GM23338 (cell line): Measurements from ENCODE around the gene MFSD6L. TPM values are rescaled to one million over a fixed set of nuclear protein-coding genes. Genes with fewer than 3 reads are reported as not detected.

Source experiments
- ATAC-seq: fragments of 200-7000 bp; cut with Tn5 transposase; 3 replicates; pipeline ENCODE4 v1.9.1; 2020
- DNase-seq: peaks from one replicate; pipeline ENCODE4 v3.0.0-alpha.2; 2015; ENCODE audit warnings: low spot score
- H2AFZ ChIP-seq: fragments of 200-600 bp; sonication (generic); 2 replicates; pipeline ENCODE4 v1.8.0; 2016; ENCODE audit warnings: antibody characterized with exemption, mild to moderate bottlenecking, moderate library complexity
- H3F3A ChIP-seq: fragments of 200-600 bp; sonication (generic); replicated peaks from 2 replicates; pipeline ENCODE4 v1.8.0; 2017; ENCODE audit warnings: antibody characterized with exemption, mixed run types, low read depth
- H3K27ac ChIP-seq: fragments of 200-600 bp; sonication (generic); 2 replicates; pipeline ENCODE4 v1.6.1; 2016; ENCODE audit warnings: low read depth
- H3K27me3 ChIP-seq: fragments of 200-600 bp; sonication (generic); 2 replicates; pipeline ENCODE4 v1.8.0; 2016; ENCODE audit warnings: mild to moderate bottlenecking, mixed run types, moderate library complexity; ENCODE audit not compliant: insufficient read depth
- H3K36me3 ChIP-seq: fragments of 200-600 bp; sonication (generic); 2 replicates; pipeline ENCODE4 v1.8.0; 2016; ENCODE audit warnings: mild to moderate bottlenecking; ENCODE audit not compliant: insufficient read depth
- H3K4me1 ChIP-seq: fragments of 200-600 bp; sonication (generic); 2 replicates; pipeline ENCODE4 v1.8.0; 2016; ENCODE audit warnings: mild to moderate bottlenecking, moderate library complexity; ENCODE audit not compliant: insufficient read depth
- H3K4me2 ChIP-seq: fragments of 200-600 bp; sonication (generic); 2 replicates; pipeline ENCODE4 v1.7.1; 2017; ENCODE audit warnings: mixed run types
- H3K4me3 ChIP-seq: fragments of 200-600 bp; sonication (generic); 2 replicates; pipeline ENCODE4 v1.6.1; 2016; ENCODE audit warnings: mixed run types
- H3K79me2 ChIP-seq: fragments of 200-600 bp; sonication (generic); replicated peaks from 2 replicates; pipeline ENCODE4 v1.8.0; 2017; ENCODE audit warnings: mild to moderate bottlenecking; ENCODE audit not compliant: insufficient read depth
- H3K9me2 ChIP-seq: fragments of 200-600 bp; sonication (generic); 2 replicates; pipeline ENCODE4 v1.8.0; 2017; ENCODE audit not compliant: insufficient read depth
- H4K20me1 ChIP-seq: fragments of 200-600 bp; sonication (generic); replicated peaks from 2 replicates; pipeline ENCODE4 v1.8.0; 2017; ENCODE audit warnings: mild to moderate bottlenecking; ENCODE audit not compliant: insufficient read depth
- H3K27ac Mint-ChIP-seq: 2 replicates; pipeline ENCODE4 v1.8.0; 2020; ENCODE audit warnings: inconsistent platforms, mild to moderate bottlenecking, moderate library complexity, mixed read lengths
- H3K27me3 Mint-ChIP-seq: 3 replicates; pipeline ENCODE4 v1.8.0; 2022; ENCODE audit warnings: low read depth, mild to moderate bottlenecking, moderate library complexity, mixed read lengths, inconsistent platforms; ENCODE audit not compliant: insufficient read depth, poor library complexity
- H3K36me3 Mint-ChIP-seq: 3 replicates; pipeline ENCODE4 v1.8.0; 2021; ENCODE audit warnings: low read depth, mild to moderate bottlenecking, inconsistent platforms, moderate library complexity, mixed read lengths
- H3K4me1 Mint-ChIP-seq: 3 replicates; pipeline ENCODE4 v1.8.0; 2020; ENCODE audit warnings: mild to moderate bottlenecking, inconsistent platforms, mixed read lengths
- H3K4me3 Mint-ChIP-seq: 3 replicates; pipeline ENCODE4 v1.8.0; 2021; ENCODE audit warnings: moderate library complexity, mild to moderate bottlenecking, inconsistent platforms, mixed read lengths
- H3K9me3 Mint-ChIP-seq: 3 replicates; pipeline ENCODE4 v1.8.0; 2020; ENCODE audit warnings: moderate library complexity, mild to moderate bottlenecking, inconsistent platforms, mixed read lengths
- CREB1 ChIP-seq: fragments of 250-450 bp; sonication (Bioruptor Pico); IDR thresholded peaks from 2 replicates; pipeline ENCODE4 v1.5.0; 2020; ENCODE audit warnings: low read depth, mild to moderate bottlenecking, moderate library complexity
- EZH2 ChIP-seq: fragments of 200-600 bp; sonication (generic); IDR thresholded peaks from one replicate; pipeline ENCODE4 v1.8.0; 2017; ENCODE audit warnings: antibody characterized with exemption, mild to moderate bottlenecking, low read depth; ENCODE audit not compliant: unreplicated experiment
- EZH2phosphoT487 ChIP-seq: fragments of 200-600 bp; sonication (generic); IDR thresholded peaks from one replicate; pipeline ENCODE4 v1.8.1; 2018; ENCODE audit warnings: antibody characterized with exemption; ENCODE audit not compliant: unreplicated experiment
- JUNB ChIP-seq: IDR thresholded peaks from one replicate; pipeline ENCODE4 v1.6.1; 2016; ENCODE audit warnings: antibody characterized with exemption; ENCODE audit not compliant: unreplicated experiment
- NANOG ChIP-seq: IDR thresholded peaks from 2 replicates; pipeline ENCODE4 v1.6.1; 2016; ENCODE audit warnings: antibody characterized with exemption, borderline replicate concordance
- POLR2AphosphoS5 ChIP-seq: IDR thresholded peaks from 2 replicates; pipeline ENCODE4 v1.6.1; 2016; ENCODE audit warnings: antibody characterized with exemption, low read depth
- STAT1 ChIP-seq: IDR thresholded peaks from one replicate; pipeline ENCODE4 v1.6.1; 2016; ENCODE audit warnings: antibody characterized with exemption; ENCODE audit not compliant: unreplicated experiment
- ZNF114 ChIP-seq: fragments of 250-450 bp; sonication (Bioruptor Pico); IDR thresholded peaks from 2 replicates; pipeline ENCODE4 v1.5.0; 2020; ENCODE audit warnings: mild to moderate bottlenecking, moderate library complexity
- ZNF331 ChIP-seq: fragments of 250-450 bp; sonication (Bioruptor Pico); IDR thresholded peaks from 2 replicates; pipeline ENCODE4 v1.5.0; 2020; ENCODE audit warnings: low read depth, mild to moderate bottlenecking, moderate library complexity
- polyA plus RNA-seq: library from polyadenylated mRNA; unstranded; fragments of >200 nt; fragmentation: Nextera tagmentation; extraction: Ambion mirVana; gene quantifications from 2 replicates; pipeline ENCODE4 v1.2.1, GENCODE V29; 2016
- total RNA-seq: library from RNA; depleted of rRNA; stranded (reverse); fragments of >200 nt; shearing (Covaris generic); gene quantifications from 2 replicates; pipeline ENCODE4 v1.2.3, GENCODE V29; 2014
- TF ChIP-seq, protein P1 (sequence below), 2 experiments: fragments of 200-600 bp in 1 of 2; sonication (generic) in 1 of 2; conservative IDR thresholded peaks; 2 replicates each; pipeline versions ENCODE4 v1.5.1 to v1.6.1; 2016 to 2017; ENCODE audit warnings: antibody characterized with exemption in 2 of 2, low read depth in 2 of 2, mild to moderate bottlenecking in 2 of 2, moderate library complexity in 1 of 2
- TF ChIP-seq, protein P2 (sequence below): IDR thresholded peaks from one replicate; pipeline ENCODE4 v1.6.1; 2018; ENCODE audit warnings: antibody characterized with exemption; ENCODE audit not compliant: unreplicated experiment
- TF ChIP-seq, protein P3 (sequence below): fragments of 250-450 bp; sonication (Bioruptor Pico); IDR thresholded peaks from 2 replicates; pipeline ENCODE4 v1.5.0; 2020; ENCODE audit warnings: mild to moderate bottlenecking, moderate library complexity
- TF ChIP-seq, protein P4 (sequence below): IDR thresholded peaks from 2 replicates; pipeline ENCODE4 v1.6.1; 2016; ENCODE audit warnings: antibody characterized with exemption

Gene MFSD6L
- total and polyA plus RNA-seq, 2 experiments from 2014 or later = 0.52 to 2.8 TPM

DNA sequence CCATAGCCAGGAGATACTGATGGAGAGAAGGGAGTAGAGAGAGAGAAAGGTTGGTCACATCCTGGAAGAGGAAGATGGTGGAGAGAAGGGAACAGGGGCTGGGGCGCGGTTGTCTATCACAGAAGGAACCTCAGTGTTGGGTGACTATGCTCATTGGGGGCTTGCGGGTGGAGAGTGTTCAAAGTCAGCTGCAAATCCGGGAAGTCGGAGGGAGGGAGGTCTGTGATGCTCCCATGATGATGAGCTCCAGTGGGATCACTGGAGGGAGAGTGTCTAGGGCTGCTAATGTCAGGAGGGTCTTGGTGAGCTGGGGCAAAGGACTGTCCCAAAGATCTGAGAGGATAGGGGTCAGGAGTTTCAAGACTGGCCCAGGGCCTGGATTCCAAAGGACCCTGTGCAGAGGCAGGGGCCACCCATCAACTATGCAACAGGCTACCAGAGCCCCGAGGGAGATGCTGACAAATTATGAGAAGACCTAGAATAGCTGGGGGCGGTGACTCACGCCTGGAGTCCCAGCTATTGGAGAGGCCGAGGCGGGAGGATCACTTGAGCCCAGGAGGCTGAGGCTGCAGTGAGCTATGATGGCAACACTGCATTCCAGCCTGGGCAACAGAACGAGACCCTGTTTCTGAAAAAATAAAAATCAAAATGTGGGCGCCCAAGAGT, 43.4 kb downstream of the MFSD6L start:
- no peak overlapping the region for H3K27ac Mint-ChIP-seq

More for the DNA sequence above, 43.4 kb downstream of the MFSD6L start:
- Histone ChIP-seq H3K27me3 (no peaks in the 10 kb centered on the region), H3F3A (no peaks in the 10 kb centered on the region), H3K9me2 (no peaks in the 10 kb centered on the region), H3K27ac (no peak overlapping the region), H4K20me1 (no peaks in the 10 kb centered on the region), H3K4me2 (no peak overlapping the region), H3K4me1 (no peaks in the 10 kb centered on the region; the same call in 1 of the 2 replicates), H3K79me2 (no peaks in the 10 kb centered on the region), H3K4me3 (no peak overlapping the region), H2AFZ (no peak overlapping the region), H3K36me3 (no peaks in the 10 kb centered on the region)
- ATAC-seq (no peak), DNase-seq (no peak)
- Mint-ChIP-seq H3K27me3 (peaks cover 2% of the 10 kb centered on the region), H3K9me3 (no peaks in the 10 kb centered on the region; the same call in 1 of the 3 replicates), H3K36me3 (peaks cover 4% of the 10 kb centered on the region; the same call in 1 of the 3 replicates), H3K4me3 (no peak overlapping the region), H3K4me1 (peaks cover 11% of the 10 kb centered on the region)
- TF ChIP-seq STAT1 = no peak
- TF ChIP-seq, protein P1, sequence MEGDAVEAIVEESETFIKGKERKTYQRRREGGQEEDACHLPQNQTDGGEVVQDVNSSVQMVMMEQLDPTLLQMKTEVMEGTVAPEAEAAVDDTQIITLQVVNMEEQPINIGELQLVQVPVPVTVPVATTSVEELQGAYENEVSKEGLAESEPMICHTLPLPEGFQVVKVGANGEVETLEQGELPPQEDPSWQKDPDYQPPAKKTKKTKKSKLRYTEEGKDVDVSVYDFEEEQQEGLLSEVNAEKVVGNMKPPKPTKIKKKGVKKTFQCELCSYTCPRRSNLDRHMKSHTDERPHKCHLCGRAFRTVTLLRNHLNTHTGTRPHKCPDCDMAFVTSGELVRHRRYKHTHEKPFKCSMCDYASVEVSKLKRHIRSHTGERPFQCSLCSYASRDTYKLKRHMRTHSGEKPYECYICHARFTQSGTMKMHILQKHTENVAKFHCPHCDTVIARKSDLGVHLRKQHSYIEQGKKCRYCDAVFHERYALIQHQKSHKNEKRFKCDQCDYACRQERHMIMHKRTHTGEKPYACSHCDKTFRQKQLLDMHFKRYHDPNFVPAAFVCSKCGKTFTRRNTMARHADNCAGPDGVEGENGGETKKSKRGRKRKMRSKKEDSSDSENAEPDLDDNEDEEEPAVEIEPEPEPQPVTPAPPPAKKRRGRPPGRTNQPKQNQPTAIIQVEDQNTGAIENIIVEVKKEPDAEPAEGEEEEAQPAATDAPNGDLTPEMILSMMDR (conservative IDR thresholded peaks at IDR 0.05; ENCODE audit: low read depth in 2 of 2) = no peak
- TF ChIP-seq CREB1 (CRISPR knock-in tag) = no peak
- TF ChIP-seq POLR2AphosphoS5 = no peak
- no peak for TF ChIP-seq NANOG
- no peak for TF ChIP-seq EZH2
- TF ChIP-seq ZNF114 (CRISPR knock-in tag) = no peak
- TF ChIP-seq JUNB = no peak
- TF ChIP-seq, protein P2, sequence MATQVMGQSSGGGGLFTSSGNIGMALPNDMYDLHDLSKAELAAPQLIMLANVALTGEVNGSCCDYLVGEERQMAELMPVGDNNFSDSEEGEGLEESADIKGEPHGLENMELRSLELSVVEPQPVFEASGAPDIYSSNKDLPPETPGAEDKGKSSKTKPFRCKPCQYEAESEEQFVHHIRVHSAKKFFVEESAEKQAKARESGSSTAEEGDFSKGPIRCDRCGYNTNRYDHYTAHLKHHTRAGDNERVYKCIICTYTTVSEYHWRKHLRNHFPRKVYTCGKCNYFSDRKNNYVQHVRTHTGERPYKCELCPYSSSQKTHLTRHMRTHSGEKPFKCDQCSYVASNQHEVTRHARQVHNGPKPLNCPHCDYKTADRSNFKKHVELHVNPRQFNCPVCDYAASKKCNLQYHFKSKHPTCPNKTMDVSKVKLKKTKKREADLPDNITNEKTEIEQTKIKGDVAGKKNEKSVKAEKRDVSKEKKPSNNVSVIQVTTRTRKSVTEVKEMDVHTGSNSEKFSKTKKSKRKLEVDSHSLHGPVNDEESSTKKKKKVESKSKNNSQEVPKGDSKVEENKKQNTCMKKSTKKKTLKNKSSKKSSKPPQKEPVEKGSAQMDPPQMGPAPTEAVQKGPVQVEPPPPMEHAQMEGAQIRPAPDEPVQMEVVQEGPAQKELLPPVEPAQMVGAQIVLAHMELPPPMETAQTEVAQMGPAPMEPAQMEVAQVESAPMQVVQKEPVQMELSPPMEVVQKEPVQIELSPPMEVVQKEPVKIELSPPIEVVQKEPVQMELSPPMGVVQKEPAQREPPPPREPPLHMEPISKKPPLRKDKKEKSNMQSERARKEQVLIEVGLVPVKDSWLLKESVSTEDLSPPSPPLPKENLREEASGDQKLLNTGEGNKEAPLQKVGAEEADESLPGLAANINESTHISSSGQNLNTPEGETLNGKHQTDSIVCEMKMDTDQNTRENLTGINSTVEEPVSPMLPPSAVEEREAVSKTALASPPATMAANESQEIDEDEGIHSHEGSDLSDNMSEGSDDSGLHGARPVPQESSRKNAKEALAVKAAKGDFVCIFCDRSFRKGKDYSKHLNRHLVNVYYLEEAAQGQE = no peak
- no peak for TF ChIP-seq ZNF331
- TF ChIP-seq, protein P3, sequence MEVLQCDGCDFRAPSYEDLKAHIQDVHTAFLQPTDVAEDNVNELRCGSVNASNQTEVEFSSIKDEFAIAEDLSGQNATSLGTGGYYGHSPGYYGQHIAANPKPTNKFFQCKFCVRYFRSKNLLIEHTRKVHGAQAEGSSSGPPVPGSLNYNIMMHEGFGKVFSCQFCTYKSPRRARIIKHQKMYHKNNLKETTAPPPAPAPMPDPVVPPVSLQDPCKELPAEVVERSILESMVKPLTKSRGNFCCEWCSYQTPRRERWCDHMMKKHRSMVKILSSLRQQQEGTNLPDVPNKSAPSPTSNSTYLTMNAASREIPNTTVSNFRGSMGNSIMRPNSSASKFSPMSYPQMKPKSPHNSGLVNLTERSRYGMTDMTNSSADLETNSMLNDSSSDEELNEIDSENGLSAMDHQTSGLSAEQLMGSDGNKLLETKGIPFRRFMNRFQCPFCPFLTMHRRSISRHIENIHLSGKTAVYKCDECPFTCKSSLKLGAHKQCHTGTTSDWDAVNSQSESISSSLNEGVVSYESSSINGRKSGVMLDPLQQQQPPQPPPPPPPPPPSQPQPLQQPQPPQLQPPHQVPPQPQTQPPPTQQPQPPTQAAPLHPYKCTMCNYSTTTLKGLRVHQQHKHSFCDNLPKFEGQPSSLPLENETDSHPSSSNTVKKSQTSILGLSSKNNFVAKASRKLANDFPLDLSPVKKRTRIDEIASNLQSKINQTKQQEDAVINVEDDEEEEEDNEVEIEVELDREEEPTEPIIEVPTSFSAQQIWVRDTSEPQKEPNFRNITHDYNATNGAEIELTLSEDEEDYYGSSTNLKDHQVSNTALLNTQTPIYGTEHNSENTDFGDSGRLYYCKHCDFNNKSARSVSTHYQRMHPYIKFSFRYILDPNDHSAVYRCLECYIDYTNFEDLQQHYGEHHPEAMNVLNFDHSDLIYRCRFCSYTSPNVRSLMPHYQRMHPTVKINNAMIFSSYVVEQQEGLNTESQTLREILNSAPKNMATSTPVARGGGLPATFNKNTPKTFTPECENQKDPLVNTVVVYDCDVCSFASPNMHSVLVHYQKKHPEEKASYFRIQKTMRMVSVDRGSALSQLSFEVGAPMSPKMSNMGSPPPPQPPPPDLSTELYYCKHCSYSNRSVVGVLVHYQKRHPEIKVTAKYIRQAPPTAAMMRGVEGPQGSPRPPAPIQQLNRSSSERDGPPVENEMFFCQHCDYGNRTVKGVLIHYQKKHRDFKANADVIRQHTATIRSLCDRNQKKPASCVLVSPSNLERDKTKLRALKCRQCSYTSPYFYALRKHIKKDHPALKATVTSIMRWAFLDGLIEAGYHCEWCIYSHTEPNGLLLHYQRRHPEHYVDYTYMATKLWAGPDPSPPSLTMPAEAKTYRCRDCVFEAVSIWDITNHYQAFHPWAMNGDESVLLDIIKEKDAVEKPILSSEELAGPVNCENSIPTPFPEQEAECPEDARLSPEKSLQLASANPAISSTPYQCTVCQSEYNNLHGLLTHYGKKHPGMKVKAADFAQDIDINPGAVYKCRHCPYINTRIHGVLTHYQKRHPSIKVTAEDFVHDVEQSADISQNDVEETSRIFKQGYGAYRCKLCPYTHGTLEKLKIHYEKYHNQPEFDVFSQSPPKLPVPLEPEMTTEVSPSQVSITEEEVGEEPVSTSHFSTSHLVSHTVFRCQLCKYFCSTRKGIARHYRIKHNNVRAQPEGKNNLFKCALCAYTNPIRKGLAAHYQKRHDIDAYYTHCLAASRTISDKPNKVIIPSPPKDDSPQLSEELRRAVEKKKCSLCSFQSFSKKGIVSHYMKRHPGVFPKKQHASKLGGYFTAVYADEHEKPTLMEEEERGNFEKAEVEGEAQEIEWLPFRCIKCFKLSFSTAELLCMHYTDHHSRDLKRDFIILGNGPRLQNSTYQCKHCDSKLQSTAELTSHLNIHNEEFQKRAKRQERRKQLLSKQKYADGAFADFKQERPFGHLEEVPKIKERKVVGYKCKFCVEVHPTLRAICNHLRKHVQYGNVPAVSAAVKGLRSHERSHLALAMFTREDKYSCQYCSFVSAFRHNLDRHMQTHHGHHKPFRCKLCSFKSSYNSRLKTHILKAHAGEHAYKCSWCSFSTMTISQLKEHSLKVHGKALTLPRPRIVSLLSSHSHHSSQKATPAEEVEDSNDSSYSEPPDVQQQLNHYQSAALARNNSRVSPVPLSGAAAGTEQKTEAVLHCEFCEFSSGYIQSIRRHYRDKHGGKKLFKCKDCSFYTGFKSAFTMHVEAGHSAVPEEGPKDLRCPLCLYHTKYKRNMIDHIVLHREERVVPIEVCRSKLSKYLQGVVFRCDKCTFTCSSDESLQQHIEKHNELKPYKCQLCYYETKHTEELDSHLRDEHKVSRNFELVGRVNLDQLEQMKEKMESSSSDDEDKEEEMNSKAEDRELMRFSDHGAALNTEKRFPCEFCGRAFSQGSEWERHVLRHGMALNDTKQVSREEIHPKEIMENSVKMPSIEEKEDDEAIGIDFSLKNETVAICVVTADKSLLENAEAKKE (CRISPR knock-in tag) = no peak
- no peak for TF ChIP-seq EZH2phosphoT487
- TF ChIP-seq, protein P4, sequence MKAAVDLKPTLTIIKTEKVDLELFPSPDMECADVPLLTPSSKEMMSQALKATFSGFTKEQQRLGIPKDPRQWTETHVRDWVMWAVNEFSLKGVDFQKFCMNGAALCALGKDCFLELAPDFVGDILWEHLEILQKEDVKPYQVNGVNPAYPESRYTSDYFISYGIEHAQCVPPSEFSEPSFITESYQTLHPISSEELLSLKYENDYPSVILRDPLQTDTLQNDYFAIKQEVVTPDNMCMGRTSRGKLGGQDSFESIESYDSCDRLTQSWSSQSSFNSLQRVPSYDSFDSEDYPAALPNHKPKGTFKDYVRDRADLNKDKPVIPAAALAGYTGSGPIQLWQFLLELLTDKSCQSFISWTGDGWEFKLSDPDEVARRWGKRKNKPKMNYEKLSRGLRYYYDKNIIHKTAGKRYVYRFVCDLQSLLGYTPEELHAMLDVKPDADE = no peak
